Activated CD4-positive, alpha-beta T cell treated with anti-CD3 and anti-CD28 coated beads, Interleukin-2, amount 50 U/mL, for 1 hour (primary cell): Measurements from ENCODE around the gene RABGAP1L.
"Not testable (repeated sequence)": the region's sequence is repeated elsewhere in the genome, so short reads cannot be mapped to it uniquely, and the experiment has no call there.

Source experiments
- DNase-seq: peaks from one replicate; pipeline ENCODE4 v3.0.0-alpha.2; 2020

RABGAP1L gene

GRCh38 chr1:174786358-174786757 lies 627.0 kb downstream of the RABGAP1L start:
- DNase-seq, result no peak

DNA sequence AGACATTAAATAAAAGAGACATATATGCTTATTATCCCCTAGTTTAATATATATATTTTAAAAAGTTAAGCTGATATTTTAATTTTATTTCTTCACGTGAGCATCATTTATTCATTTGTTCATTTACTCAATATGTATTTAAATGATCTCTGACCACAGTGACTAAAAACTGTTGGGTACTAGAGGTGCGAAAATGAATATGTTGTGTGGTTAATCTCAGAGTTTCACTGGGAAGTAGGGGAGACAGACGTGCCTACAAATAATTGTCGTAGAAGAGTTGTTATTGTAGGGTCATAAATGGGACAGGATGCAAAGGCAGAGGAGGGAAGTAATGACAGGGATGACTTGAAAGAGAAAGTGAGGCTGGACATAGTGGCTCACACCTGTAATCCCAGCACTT lies 627.4 kb downstream of the RABGAP1L start:
- no peak for DNase-seq

GRCh38 chr1:174788981-174789380 lies 629.7 kb downstream of the RABGAP1L start:
- DNase-seq, result no peak

DNA sequence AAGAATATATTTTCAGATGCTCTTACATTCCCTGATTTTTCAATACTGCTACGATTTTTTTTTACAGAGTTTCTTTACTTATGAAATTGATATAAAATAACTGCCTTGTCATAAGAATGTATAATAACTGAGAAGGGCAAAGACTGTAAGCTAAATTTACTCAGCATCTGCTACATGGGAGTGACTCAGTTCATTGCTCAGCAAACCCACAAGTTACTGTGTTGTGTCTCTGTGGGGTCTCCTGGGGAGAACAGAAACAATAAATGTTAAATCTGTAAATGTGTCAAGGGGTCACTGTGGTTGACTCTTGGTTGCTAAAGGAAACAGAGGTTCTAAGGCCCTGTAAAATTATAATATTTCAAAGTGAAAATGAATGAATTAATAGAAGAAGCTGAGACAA lies 630.1 kb downstream of the RABGAP1L start:
- DNase-seq, result no peak

DNA sequence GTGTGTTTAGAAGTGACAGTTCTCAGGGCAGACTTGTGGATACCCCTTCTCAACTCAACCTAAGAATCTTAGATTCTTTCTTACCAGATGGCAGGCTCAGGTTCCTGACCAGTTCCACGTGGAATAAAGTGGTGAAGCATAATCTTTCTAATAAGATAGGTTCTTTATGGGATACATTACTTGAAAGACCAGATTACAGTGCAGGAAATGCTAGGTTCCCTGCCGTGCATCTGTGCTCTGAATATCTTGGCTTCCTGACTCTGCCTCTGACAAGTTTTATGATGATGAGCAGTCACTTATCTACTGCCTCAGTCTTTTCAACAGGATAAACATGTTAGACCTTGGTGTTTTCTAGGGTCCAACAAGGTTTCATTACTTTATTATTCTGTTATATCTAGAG lies 632.5 kb downstream of the RABGAP1L start:
- DNase-seq, result no peak

DNA sequence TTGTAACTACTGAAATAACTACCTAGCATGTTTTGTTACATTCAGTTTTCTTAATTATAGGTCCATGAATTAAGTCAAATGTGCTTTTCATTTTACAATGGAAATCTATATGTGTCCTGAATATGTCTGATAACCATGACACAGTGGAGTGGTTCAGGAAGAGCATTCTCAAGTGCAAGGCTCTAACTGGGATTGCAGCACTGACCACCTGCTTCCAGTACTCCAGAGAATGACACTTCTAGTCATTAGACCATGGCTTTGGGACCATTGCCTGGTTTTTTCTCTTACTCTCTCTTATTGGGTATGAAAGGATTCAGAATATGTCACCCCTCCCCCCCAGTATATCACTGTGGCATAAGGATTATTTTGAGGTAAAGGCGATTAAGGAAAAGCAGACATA lies 635.5 kb downstream of the RABGAP1L start:
- no peak for DNase-seq

GRCh38 chr1:174795806-174796205 lies 636.5 kb downstream of the RABGAP1L start:
- no peak for DNase-seq

GRCh38 chr1:174797398-174797797 lies 638.1 kb downstream of the RABGAP1L start:
- DNase-seq, result no peak

DNA sequence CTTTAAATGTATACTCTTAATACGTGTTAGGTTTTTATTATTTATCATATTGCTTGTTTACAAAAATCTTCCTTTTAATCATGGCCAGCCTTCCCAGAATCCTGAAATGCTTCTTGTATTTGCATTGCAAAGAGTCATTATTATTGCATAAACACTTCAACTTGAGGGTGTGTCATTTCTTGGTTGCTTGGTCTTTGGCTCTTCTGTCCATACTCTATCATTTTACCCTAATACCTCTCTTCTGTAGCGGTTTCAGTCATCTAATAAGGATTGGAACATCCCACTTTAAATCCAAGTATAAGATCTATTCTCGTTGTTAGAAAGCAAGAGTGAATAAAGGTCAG lies 639.8 kb downstream of the RABGAP1L start:
- no peak for DNase-seq

DNA sequence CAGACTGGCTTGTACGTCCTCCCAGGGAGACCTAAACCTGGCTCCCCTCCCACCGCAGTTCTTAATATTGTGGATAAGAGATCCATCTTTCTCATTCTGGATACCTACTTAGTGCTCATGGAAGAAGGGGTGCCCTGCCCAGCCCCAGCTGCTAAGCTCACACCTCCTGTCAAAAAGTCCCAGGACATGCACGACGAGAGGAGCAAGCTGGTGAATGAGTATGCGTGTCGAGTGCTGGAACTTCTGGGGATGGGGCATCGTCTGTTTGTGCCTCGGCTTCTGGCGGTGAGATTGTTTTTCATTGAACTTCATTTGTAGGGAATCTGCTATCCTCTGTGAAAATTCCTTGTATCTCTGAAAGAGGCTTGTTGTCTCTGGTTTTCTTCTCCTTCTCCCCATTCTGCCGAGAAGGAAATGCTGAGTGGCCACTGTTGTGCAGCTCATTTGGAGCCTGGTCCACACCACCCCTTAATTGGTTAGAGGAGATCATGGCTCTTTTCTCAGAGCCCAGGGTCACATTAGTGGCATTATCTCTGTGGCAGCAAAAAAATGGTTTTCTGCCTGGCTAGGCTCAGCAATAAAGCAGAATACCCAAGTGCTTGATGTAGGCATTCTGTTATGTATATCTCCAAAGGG lies 641.0 kb downstream of the RABGAP1L start:
- DNase-seq, result peak; percentile 8

GRCh38 chr1:174800876-174801275 lies 641.6 kb downstream of the RABGAP1L start:
- DNase-seq, result no peak

GRCh38 chr1:174809755-174810280 lies 650.5 kb downstream of the RABGAP1L start:
- DNase-seq, result no peak

- no peak for DNase-seq
Measured at GRCh38 chr1:174812016-174812415, 652.7 kb downstream of the RABGAP1L start.

DNA sequence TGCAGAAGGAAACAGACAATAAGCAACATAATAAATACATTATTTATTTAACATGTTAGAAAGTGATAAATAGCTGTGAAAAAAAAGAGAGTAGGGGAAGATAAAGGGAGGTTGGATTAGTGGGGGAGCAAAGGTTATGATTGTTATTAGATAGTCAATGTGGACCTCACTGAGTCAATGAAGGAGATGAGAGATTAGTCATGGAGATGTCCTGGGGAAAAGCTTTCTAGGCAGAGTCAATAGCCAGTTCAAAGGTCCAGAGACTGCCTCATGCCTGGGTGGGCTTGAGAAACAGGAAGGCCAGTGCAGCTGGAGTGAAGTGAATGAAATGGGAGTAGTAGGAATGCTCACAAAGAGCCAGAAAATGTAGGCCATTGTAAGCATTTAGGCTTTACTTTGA lies 653.3 kb downstream of the RABGAP1L start:
- DNase-seq, result no peak

- no peak for DNase-seq
Measured at GRCh38 chr1:174815036-174815435, 655.7 kb downstream of the RABGAP1L start.

DNA sequence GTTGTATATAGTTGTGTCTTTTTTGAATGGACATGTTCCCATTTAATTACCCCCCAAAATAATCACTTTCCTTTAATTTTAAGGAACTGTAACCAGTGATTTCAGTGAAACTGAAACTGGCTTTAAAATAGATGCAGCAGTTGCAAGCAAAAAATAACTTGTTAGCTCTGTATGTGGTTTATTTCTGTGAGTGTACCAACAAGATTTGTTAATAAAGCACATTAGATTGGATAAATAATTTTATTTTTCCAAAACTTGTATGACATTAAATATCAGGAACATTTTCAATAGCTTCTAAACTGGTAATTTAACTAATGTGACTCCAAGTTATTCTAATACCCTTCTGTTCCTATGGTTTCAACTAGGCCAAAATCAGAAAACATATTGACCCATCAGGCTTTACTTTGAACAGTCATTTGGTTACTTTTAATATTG lies 656.2 kb downstream of the RABGAP1L start:
- no peak for DNase-seq

DNA sequence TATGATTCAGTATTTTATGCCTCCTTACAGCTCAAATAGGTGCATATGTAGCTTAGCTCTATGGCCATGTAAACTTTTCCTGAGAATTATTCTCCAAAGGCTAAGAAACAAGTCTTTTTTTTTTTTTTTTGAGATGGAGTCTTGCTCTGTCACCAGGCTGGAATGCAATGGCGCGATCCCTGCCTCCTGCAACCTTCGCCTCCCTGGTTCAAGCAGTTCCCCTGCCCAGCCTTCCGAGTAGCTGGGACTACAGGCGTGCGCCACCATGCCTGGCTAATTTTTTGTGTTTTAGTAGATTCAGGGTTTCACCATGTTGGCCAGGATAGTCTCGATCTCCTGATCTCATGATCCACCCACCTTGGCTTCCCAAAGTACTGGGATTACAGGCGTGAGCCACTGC lies 657.3 kb downstream of the RABGAP1L start:
- DNase-seq, result not testable (repeated sequence)

GRCh38 chr1:174818014-174818616 lies 658.8 kb downstream of the RABGAP1L start:
- DNase-seq, result no peak

DNA sequence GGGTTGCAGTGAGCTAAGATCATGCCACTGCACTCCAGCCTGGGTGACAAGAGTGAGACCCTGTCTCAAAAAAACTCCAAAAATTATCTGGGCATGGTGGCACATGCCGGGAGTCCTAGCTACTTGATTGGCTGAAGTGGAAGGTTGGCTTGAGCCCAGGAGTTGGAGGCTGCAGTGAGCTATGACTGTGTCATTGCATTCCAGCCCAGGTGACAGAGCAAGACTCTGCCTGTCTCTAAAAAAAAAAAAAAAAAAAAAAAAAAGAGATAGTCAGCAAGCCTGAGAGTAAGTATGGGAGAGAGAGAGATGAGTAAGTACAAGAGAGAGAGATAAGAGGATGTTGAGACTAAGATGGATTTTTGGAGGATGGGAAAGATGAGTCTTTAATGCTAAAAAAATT lies 659.6 kb downstream of the RABGAP1L start:
- DNase-seq, result no peak

GRCh38 chr1:174819596-174819995 lies 660.3 kb downstream of the RABGAP1L start:
- no peak for DNase-seq

DNA sequence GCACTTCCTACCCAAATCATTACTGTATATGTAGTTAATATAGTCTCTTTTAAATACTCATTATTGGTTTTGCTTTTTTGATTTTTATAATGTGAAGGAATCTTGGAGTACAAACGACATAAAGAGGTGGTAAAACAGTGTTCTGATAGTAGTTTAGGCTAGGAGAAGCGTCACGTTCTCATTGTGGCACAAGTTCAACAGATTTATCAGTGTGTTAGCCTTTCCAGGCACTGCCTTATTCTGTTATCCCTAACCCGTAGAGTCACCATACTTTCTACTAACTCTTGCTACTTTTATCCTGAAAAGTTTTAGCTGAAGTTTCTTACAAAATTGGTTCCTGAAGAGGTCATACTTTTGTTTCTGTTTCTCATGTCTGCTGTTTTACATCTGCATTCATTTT lies 665.8 kb downstream of the RABGAP1L start:
- no peak for DNase-seq

DNA sequence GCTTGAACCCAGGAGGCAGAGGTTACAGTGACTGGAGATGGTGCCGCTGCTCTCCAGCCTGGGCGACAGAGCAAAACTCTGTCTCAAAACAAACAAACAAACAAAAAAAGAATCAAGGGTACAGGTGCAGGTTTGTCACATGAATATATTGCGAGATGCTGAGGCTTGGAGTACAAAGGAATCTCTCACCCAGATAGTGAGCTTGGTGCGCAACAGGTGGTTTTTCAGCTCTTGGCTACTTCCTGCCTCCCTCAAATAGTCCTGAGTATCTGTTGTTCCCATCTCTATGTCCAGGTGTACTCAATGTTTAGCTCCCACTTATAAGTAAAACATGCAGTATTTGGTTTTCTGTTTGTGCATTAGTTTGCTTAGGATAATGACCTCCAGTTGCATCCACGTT lies 666.5 kb downstream of the RABGAP1L start:
- no peak for DNase-seq

DNA sequence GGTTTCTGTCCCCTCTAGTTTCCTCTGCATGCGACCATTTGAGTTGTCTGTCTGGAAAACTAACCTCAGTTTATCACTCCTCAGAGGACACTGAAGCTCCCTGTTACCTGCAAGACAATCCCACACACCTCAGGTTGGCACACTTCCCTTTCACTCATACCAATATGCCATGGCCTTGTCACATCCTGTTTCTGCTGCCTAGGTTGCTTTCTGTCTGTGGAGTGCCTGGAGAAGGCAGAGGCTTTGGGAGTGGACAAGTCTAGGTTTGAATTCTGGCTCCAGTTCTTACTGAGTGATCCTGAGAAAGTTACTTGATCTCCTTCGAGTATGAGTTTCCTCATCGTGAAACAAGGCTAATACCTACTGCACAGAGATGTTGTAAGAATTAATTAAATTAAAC lies 668.9 kb downstream of the RABGAP1L start:
- DNase-seq, result no peak

DNA sequence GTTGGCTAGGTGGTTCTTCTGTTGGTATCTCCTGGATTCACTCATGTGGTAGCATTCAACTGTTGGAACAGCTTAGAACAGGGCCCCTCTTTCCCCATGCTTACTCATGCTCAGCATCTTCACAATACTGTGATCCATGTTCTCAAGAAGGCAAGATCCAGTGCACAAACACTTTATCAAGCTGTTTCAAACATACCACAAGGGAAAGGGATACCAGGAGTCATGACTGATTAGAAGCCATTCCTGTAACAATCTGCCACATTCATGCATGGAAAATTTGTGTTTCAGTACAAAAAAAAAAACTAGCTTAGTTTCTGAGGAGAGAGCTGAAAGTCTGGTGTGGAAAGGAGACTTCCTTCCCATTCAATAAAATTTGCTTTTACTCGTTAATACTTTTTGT lies 670.7 kb downstream of the RABGAP1L start:
- no peak for DNase-seq

GRCh38 chr1:174836543-174836942 lies 677.2 kb downstream of the RABGAP1L start:
- DNase-seq, result no peak
